Limb (tissue), 2 donors: ENCODE measurements around the gene MON2.
A peak's percentile ranks its signal among the peaks of the same experiment; 100 is the strongest.

Experiments used
- DNase-seq, 2 donors: peaks; one replicate each; pipeline ENCODE4 v3.0.0-alpha.2; 2016; ENCODE audit errors: extremely low spot score in 2 of 2

The MON2 gene

DNA sequence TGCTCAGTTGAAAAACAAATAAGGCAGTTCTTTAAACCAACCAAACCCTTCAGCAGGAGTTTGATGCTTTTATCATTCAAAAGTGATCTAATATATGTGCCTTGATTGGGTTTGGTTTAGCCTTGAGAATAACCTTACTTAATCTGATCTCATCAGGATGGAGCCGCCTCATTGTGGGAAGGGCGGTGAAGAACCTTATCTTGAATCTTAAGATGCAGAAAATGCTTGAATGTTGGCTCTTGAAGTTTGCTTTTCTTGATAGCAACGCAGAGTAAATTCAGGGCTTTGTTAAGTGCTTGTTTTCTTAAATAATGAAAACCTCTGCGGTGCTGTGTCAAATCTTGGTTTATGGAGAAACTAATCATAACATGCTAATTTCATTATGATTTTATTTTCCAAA is 138.2 kb downstream of the MON2 start:
- DNase-seq: no peak

DNA sequence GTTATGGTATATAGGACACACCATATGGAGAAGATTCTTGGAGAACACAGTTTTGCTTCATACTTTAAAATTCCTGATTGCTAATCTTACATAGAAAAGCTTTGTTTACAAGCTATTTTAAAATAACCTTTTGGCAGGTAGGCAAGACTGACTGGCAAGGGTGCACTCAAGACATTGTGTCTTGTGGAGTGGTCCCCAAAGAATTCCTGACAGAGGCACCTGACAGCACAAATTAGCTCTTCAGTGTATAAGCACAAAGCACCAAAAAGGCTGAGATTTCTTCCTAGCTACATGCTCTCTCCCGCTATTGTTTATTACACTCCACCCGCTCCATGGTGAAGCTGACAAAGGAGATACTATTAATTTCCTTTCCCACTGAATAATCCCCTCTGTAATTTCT is 139.4 kb downstream of the MON2 start:
- DNase-seq: no peak

DNA sequence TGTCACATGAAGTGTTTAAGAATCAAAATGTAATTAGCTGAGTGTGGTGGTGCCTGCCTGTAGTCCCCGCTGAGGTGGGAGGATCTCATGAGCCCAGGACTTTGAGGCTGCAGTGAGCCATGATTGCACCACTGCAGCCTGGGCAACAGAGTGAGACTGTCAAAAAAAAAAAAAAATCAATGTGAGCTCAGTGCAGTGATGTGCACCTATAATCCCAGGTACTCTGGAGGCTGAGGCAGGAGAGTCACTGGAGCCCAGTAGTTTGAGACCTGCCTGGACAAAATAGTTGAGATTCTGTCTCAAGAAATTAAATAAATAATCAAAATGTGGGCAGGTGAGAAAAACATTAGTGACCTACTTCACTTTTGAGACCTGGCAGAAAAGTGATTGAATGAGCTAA is 140.0 kb downstream of the MON2 start:
- no peak for DNase-seq

DNA sequence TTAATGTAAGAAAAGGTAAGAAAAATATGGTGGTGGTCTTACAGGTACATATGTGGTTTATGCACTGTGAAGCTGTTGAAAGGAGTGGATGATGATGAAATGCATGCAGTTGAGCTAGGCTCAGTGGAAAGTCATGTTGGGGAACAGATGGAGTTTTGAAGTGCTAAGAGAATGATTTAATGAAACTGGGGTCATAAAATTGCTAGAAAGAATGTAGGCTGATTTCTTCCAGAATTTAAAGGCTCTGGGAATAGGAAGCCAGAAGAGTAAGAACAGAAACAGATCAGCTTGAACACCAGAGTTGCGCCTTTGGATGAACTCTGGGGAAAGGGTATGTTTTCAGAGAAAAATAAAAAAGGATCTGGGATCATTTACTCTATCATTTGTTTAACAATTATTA is 146.5 kb downstream of the MON2 start:
- DNase-seq: no peak

DNA sequence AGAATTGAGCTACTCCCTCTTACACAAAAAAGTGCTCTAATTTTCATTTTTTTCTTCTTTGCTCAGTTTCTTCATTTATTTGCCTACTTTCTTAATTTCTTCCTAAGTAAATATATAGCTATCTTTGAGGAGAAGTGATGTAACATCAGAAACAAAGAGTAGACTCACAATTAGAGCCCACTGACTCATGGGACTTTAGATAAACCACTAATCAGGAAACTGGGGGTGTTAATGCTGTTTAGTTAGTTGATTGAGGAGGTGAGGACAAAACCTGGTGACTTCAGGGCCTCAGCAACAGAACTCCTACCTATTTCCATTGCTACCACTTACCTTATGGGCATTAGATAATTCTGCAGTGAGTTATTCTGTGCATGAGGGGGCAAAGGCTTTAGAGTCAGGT is 151.7 kb downstream of the MON2 start:
- no peak for DNase-seq

DNA sequence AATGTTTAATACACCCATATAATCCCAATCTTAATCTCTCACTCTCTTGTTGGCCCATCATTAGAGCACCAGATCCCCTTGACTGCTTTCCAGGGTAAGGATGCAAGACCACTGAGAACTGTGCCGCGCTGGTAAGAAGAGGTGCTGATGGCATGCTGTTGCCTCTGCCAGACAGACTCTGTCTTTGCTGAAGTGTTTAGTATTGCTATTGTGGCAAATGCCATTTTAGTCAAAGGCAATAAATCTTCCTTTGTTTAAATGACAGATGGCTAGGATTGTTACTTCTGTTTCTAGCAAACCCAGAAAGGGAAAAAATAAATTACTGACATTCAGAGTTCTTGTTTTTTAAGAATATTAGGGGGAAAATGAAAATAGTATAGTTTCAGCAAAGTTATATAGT is 152.3 kb downstream of the MON2 start:
- no peak for DNase-seq

DNA sequence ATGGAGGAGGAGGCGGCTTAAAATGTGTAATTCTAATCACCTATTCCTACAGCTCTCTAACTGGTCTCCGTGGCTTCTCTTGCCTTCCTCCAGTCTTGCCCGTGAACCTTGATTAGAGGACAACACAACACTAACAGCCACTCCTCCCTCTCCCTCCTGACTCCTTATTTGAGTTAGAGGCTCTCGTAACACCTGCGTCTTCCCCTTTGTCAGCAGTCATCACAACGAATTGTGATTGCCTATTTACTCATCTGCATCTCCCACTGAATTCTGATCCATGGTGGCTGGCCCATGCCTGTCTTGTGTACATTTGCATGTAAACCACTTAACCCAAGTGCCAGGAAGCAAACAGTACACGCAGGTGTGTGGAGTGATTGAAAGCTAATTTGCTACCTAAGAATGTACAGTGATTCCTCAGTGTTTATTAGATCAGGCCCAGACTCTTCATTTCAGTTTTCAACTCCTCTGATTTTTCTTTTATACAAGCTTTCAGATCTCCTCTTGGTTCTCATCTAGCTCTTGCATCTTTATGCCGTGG is 154.5 kb downstream of the MON2 start:
- DNase-seq: no peak

DNA sequence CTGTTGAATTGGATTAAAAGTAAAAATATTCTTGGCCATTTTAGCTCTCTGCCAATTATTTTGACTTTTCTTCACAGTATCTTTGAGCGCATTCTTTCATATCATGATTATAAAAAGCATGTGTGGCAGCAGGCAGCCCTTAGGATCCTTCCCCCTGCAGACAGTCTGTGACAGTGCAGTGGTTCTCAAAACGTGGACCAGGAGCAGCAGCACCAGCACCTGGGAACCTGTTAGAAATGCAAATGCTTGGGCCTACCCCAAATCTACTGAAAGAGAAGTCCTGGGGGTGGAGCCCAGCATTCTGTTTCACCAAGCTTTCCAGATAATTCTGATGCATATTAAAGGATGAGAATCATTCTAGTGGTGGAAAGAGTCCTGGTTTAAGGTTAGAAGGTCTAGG is 155.6 kb downstream of the MON2 start:
- DNase-seq: no peak

DNA sequence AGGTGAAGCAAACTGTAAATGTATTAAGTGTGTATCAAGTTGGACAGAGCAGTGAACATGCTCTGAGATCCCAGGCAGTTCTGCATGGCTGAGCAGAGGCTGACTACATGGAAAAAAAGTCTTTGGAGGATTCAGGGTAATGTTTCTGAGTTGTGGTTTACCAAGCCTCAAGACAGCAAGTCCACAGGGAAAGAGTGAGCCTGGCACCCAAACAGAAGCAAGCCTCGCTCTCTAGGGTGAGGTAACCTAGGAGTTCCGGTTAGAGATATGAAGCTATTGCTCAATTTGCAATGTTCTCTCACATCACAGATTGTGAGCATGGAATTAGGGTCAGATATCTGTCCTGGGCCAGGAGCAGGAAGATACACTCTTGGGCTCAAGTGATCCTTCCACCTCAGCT is 158.6 kb downstream of the MON2 start:
- DNase-seq: no peak

DNA sequence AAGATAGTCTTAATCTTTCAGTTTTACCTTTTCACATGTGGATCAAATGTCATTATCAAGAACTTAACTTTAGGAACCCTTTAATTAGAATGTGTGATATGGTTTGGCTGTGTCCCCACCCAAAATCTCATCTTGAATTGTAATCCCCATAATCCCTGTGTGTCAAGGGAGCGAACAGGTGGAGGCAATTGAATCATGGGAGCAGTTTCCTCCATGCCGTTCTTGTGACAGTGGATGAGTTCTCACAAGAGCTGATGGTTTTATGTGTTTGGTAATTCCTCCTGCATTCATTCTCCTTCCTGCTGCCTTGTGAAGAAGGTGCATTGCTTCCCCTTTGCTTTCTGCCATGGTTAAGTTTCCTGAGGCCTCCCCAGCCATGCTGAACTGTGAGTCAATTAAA is 160.6 kb downstream of the MON2 start:
- DNase-seq: no peak

DNA sequence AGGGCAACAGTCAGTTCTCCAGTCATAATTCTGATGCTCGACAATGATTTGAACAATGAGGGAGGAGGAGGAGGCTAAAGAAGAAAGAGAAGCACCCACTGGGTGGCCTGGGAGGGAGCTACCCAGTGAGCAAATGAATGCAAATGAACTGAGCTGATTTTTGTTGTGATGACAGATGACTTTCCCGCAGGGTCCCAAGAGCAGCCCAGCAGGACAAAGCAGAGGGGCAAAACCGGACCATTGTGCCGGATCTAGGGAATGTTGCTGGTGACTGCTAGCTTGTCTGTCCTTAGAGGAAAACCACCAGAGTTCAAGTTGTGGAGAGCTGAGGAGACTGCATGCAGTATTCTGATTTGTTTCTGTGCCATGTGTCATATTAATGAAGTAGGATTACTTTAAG is 162.8 kb downstream of the MON2 start:
- DNase-seq: peak in 1 of 2 donors; percentile 24

DNA sequence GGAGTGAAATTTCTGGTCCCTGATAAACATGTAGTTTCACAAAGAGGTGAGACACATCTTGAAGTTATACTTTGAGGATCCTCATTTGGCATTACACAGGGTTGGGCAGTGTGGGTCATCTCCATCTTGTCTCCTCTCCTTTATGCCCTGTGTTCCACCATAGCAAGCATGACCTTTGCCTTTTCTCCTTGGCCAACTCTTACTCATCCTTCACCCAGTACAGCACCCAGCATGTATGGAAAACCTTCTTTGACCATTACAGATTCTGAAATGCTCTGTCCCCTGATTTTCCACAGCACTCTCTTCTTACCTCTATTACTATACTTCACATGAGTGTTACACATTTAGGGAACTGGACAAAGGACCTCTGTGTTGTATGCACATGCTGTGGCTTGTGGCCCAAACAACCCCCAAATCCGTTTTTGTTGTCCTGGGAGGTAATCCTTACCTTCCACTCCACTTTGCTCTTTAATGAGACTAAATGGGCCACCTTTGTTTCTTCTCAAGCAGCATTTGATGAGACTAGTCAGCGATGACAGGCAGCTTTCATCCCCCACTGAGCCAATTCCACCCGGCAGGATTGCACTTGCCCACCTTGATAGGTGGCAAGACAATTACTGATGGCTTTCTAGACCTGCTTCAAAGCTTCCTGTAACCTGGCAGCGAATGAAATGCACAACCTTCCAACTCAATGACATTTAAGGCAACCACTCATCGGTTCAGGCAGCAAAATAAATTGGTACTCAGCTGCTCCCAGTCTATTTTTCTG is 163.5 kb downstream of the MON2 start:
- DNase-seq: peak in 1 of 2 donors; percentile 13

DNA sequence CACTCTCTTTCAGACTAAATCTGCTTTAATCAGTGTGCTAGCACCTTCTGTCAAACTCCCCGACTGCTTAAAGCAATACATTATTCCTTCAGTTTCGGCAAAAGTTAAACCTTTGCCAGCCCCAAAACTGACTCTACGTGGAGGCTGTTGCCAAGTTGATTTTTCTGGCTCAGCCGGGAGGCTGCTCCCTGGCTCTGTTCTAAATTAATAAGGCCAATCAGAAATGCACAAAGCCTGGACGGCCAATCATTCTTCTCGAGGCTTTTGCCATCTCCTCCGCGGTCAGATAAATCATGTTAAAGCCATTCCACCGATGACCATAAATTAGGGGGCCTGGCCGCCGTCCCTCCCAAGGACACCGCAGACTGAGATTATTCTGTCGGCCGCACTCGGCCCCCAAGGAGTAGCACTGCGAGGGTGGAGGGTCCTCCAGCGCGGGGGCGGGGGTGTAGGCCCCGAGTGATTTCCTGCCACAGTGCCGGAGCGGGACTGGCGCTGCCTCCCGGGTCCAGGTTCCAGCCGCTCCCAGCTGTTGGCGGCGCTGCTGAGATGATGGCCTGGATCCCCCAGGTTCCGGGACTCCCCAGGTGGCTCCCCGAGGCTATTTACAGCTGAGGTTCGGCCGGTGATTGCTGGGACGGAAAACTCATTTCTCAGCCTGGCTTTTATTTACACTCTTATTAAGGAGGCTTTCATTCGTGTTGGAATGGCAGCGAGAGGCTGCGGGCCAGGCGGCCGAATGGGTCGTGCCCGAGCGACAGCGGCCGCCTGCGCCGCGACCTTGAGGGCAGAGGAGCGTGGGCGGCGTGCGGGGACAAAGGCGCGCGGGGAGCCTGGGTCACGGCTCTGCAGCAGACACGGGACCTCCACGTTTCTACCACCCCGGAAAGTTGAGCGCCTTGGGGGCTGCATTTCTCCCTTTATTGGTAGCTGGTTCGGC is 165.1 kb downstream of the MON2 start:
- peak; percentile 79 to 81 for DNase-seq

DNA sequence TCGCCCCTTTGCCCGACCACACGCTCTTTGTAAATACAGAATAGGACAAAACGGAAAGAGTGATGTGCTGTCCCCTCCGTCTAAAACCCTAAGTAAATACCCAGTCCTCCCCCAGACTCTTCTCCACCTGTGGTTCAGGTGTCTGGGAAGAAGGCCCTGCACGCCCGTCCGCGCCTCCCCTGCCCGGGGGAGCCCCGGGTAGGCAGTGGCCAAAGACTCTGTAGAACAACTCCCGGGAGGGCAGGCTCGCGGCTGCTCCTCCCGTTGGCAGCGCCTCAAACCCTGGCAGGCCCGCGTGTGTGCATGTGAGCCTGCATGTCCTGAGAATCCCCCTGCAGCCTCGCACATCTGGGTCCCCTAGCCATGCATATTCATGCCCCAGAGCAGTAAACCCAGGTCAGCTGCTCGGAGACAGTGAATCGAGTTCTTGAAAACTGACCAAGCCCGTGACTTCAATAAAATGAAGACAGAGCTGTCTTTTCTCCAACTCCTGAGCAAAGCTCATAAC is 165.8 kb downstream of the MON2 start:
- peak; percentile 52 to 75 for DNase-seq

DNA sequence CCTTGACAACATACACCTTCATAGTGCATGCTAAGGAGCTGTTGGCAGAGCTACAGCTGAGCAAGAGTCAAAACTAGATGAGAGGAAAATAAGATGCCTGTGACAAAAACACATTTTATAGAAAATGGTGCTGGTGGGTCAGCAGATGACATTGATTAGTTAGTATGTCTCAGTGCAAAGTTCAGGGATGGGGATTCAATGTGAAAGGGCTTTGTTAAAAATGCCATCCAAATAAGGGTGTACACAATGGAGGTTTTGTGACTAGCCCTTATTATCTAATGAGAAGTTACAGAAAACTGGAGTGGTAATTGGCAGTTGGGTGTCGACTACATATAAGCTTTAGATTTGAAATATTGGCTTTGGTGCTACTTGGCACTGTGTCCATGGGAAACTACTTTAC is 169.0 kb downstream of the MON2 start:
- peak in 1 of 2 donors; percentile 3 for DNase-seq

DNA sequence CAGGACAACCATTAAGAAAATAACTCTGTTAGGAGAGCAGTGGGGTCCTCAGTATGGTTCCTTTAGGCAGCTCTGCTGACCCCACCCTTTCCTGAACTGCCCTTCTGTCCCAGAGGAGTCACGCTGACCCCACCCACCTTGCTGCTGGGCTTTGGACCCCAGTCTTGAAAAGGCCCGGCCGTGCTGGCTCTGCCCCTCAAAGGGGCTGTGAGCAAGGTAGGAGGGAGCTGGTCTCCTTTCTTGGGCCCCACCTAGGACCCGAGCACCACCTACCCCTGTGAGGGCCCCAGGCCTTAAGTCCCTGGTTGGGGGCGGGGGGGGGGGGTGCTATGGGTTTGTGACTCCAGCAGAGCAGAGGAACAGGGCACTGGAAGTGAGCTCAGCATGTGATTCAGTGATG is 171.1 kb downstream of the MON2 start:
- DNase-seq: peak in 1 of 2 donors; percentile 15

DNA sequence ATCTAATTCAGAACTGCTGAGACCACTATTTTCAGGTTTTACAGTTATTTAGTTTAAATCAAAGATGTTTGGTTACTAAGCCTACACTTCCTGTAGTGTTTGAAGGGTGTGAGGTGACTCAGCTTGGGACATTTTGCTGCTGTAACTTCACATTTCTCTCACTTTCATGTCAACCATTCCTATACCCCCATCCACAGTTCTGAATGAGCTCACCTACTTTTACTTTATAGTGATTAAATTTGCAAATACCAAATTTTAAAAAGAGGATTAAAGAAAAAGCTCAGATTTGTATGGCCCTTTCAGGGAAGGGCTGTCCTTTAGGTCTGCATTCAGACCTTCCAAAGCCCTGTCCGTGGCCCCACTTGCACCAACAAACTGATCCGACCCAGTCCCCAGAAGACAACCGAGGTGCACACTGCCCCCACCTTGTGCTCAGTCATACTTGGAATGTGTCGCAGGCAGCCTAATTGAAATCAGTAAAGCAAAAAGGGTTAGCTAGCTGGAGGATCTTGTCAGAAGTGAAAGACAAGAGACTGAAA is 174.4 kb downstream of the MON2 start:
- DNase-seq: peak in 1 of 2 donors; percentile 16

DNA sequence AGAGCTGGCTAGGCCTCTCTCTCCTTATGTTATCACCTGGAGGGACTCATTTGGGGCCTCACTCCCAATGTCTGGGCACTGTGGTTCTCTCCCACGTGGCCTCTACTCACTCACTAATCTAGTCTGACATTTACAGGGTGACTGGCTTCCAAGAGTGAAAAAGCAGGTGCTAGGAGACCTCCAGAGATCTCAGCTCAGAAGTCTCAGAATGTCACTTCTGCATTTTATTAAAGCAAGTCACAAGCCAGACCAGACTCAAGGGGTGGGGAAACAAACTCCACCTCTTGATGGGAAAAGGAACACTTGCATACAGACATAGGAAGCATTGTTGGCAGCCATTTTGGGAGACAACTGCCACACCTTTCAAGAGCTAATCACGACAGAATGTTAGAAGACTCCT is 175.9 kb downstream of the MON2 start:
- peak in 1 of 2 donors; percentile 5 for DNase-seq

DNA sequence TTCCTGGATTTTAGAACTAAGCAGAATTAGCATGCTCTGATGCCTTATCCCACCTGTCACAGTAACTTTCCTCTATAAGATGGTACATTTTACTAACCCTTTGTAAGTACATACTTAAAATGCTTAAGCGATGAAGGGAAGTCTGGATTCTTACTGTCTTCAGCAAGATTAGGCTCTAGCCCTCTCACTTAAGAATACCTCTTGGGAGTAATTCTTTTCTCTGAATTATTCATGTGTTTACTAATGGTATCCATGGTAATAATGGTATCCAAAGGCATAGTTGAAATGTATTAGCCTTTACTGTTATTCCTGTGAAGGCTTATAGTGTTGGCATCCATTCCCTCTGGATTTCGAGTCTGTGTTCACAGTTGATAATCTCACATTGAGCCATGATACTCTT is 176.9 kb downstream of the MON2 start:
- DNase-seq: no peak

DNA sequence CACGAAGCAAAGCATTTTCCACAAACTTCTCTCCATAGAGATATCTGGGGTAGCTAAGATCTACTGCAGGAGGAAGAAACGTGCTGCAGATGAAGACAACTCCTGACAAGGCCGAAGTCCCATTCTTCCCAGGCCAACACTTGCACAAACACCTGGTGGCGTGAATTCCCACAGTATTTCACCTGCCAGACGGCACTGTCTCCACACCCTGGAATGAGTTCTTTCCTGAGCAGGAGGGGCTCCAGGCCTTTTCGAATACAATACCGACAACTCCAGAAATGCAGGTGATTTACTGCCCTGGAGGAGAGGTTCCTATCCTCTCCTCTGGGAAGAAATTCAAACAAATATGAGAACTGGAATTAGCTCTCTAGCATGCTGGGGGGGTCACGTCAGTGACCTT is 179.9 kb downstream of the MON2 start:
- peak in 1 of 2 donors; percentile 9 for DNase-seq

DNA sequence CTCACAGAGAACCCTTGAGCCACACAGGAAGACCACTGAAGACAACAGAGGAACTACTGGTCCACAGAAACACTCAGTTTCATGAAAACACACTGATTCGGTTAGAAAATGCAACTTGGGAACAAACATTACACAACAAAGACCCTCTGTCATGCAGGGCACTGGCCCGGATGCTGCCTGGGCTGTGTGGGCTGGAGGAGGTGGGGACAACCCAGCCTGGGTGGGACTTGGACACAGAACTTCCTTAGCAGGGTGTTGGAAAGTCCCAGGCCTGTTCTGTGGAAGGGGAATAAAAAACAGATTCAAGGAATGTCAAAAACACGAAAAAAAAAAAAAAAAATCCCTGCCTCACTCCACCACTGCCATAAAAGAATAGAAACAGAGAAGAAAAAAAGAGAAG is 181.0 kb downstream of the MON2 start:
- peak in 1 of 2 donors; percentile 23 for DNase-seq
